BJ (cell line): ENCODE measurements around the gene PAK2. TPM values are rescaled to one million over a fixed set of nuclear protein-coding genes. Genes with fewer than 3 reads are reported as not detected.
"Not testable (repeated sequence)": the region's sequence is repeated elsewhere in the genome, so short reads cannot be mapped to it uniquely, and the experiment has no call there.

Experiments
- CTCF ChIA-PET: fragments of 350-600 bp; formaldehyde crosslinking; extraction: SDS; loops from one replicate; lab custom pipeline; 2021; ENCODE audit warnings: antibody characterized with exemption, inconsistent platforms; lab: Yijun Ruan, JAX
- POLR2A ChIA-PET: fragments of 300-600 bp; sonication (Branson Sonifier 250); formaldehyde crosslinking; extraction: SDS; loops from one replicate; lab custom pipeline; 2021; ENCODE audit warnings: antibody characterized with exemption; lab: Charles Lee
- DNase-seq: peaks from one replicate; pipeline ENCODE4 v3.0.0-alpha.2; 2011; ENCODE audit warnings: low read depth
- H3K27me3 ChIP-seq: 2 replicates; pipeline ENCODE4 v1.6.0; 2011; ENCODE audit warnings: low read length; ENCODE audit not compliant: control insufficient read depth, insufficient read depth
- H3K36me3 ChIP-seq: 2 replicates; pipeline ENCODE4 v1.5.1; 2011; ENCODE audit warnings: low read length; ENCODE audit not compliant: control insufficient read depth, insufficient read depth
- H3K4me3 ChIP-seq: 2 replicates; pipeline ENCODE4 v1.5.1; 2011; ENCODE audit warnings: low read depth, mild to moderate bottlenecking, control low read depth, low read length
- CTCF ChIP-seq: IDR thresholded peaks from 2 replicates; pipeline ENCODE4 v1.5.1; 2011; ENCODE audit warnings: low read depth, mild to moderate bottlenecking, control low read depth, inconsistent platforms, low read length, moderate library complexity; ENCODE audit not compliant: insufficient read depth
- polyA plus RNA-seq: library from polyadenylated mRNA; depleted of rRNA; stranded (reverse); fragments of >200 nt; gene quantifications from 2 replicates; pipeline ENCODE4 v1.2.3, GENCODE V29; 2011; rRNA removed
- small RNA-seq: library from RNA; depleted of rRNA; stranded (forward); fragments of <200 nt; gene quantifications from one replicate; pipeline ENCODE3, GENCODE V24; 2012; ENCODE audit warnings: low replicate concordance, low read depth; ENCODE audit not compliant: insufficient read length

Gene PAK2
- polyA plus RNA-seq, 1 experiment = 31.7 TPM

- Histone ChIP-seq H3K27me3 (no peaks in the 10 kb centered on the region), H3K36me3 (no peaks in the 10 kb centered on the region), H3K4me3 (peak within 1 kb of the TSS; percentile 94)
- ChIA-PET CTCF (interaction anchor here (1.4 kb wide), 1 partner anchor 32 kb away, joined by 4 read pairs; no protein-coding TSS in a partner anchor), POLR2A (interaction anchor here (0.6 to 1.0 kb wide), 4 partner anchors 9 to 1417 kb away, joined by 3 to 13 read pairs (median 4); no protein-coding TSS in a partner anchor)
- no peak for TF ChIP-seq CTCF
- DNase-seq = peak; percentile 27
Measured at GRCh38 chr3:196867507-196868296, 128.0 kb downstream of the PAK2 start, which contains the start of gene SENP5. Gene SENP5 (plus strand): TSS chr3:196867920. CDS start chr3:196885182, 17,262 bp downstream.

GRCh38 chr3:196868297-196868661 is 128.6 kb downstream of the PAK2 start:
- peak overlapping the region; percentile 94 for H3K4me3 ChIP-seq
- H3K27me3 ChIP-seq = no peaks in the 10 kb centered on the region
- CTCF ChIA-PET = interaction anchor here (1.4 kb wide), 1 partner anchor 33 kb away, joined by 4 read pairs; no protein-coding TSS in a partner anchor
- TF ChIP-seq CTCF = no peak
- H3K36me3 ChIP-seq = no peaks in the 10 kb centered on the region
- POLR2A ChIA-PET = no interaction called here
- DNase-seq = no peak

GRCh38 chr3:196872316-196872715 is 132.7 kb downstream of the PAK2 start:
- POLR2A ChIA-PET = no interaction called here

GRCh38 chr3:196874511-196875094 is 134.9 kb downstream of the PAK2 start:
- POLR2A ChIA-PET = not testable (repeated sequence)
- CTCF ChIA-PET = interaction anchor here (0.6 to 1.1 kb wide), 2 partner anchors 11 to 104 kb away, joined by 3 read pairs; no protein-coding TSS in a partner anchor

More at GRCh38 chr3:196872316-196872715, 132.7 kb downstream of the PAK2 start:
- Histone ChIP-seq H3K27me3 (no peaks in the 10 kb centered on the region), H3K36me3 (no peaks in the 10 kb centered on the region), H3K4me3 (no peak overlapping the region)
- no peak for DNase-seq
- TF ChIP-seq CTCF = no peak
- CTCF ChIA-PET = interaction anchor here (0.6 to 1.5 kb wide), 2 partner anchors 23 to 128 kb away, joined by 3 to 4 read pairs; no protein-coding TSS in a partner anchor

GRCh38 chr3:196875258-196875657 is 135.6 kb downstream of the PAK2 start:
- CTCF ChIA-PET = interaction anchor here (0.6 to 1.1 kb wide), 2 partner anchors 12 to 103 kb away, joined by 3 read pairs; no protein-coding TSS in a partner anchor
- DNase-seq = no peak
- H3K27me3 ChIP-seq = no peaks in the 10 kb centered on the region
- POLR2A ChIA-PET = no interaction called here
- H3K36me3 ChIP-seq = no peaks in the 10 kb centered on the region
- no peak for TF ChIP-seq CTCF
- no peak overlapping the region for H3K4me3 ChIP-seq

More at GRCh38 chr3:196874511-196875094, 134.9 kb downstream of the PAK2 start:
- H3K27me3 ChIP-seq, H3K4me3 ChIP-seq, DNase-seq, H3K36me3 ChIP-seq: not testable (repeated sequence)

Small RNA genes lying within 50 kb of the gene (small RNA-seq; reads per million reads assigned to genes)
- gene RNU4-89P (not detected), gene RNU6-42P (not detected), gene RNU6-646P (not detected)

Other genes with a start within 250 kb of the PAK2 start
- gene RNF168, start 236.1 kb upstream of the PAK2 start, polyA plus RNA-seq = 2.4 and 3.3 TPM in 2 replicates
- not detected in 2 replicates for gene SMCO1, start 224.5 kb upstream of the PAK2 start, polyA plus RNA-seq
- gene WDR53, start 171.3 kb upstream of the PAK2 start, polyA plus RNA-seq = 4.2 and 7.3 TPM in 2 replicates
- gene FBXO45, start 171.2 kb upstream of the PAK2 start, polyA plus RNA-seq = 2.2 and 5.1 TPM in 2 replicates
- 0.06 and 0.07 TPM in 2 replicates for gene NRROS, start 100.2 kb upstream of the PAK2 start, polyA plus RNA-seq
- gene CEP19, start 27.6 kb upstream of the PAK2 start, polyA plus RNA-seq = 1.9 and 2.4 TPM in 2 replicates
- 7.8 and 18.5 TPM in 2 replicates for gene PIGX, start 27.5 kb upstream of the PAK2 start, polyA plus RNA-seq
- gene SENP5, start 128.1 kb downstream of the PAK2 start, polyA plus RNA-seq = 12.0 and 16.6 TPM in 2 replicates
- gene NCBP2, start 202.7 kb downstream of the PAK2 start, polyA plus RNA-seq = 39.9 and 58.6 TPM in 2 replicates
- 3.8 and 7.0 TPM in 2 replicates for gene PIGZ, start 229.0 kb downstream of the PAK2 start, polyA plus RNA-seq